HG03108 (cell line): ENCODE data around the gene HTR4.

Experiments
- ATAC-seq: cut with Tn5 transposase; IDR thresholded peaks from one replicate; pipeline ENCODE4 v1.9.1; 2021; ENCODE audit warnings: moderate library complexity; ENCODE audit not compliant: unreplicated experiment

The HTR4 gene

DNA sequence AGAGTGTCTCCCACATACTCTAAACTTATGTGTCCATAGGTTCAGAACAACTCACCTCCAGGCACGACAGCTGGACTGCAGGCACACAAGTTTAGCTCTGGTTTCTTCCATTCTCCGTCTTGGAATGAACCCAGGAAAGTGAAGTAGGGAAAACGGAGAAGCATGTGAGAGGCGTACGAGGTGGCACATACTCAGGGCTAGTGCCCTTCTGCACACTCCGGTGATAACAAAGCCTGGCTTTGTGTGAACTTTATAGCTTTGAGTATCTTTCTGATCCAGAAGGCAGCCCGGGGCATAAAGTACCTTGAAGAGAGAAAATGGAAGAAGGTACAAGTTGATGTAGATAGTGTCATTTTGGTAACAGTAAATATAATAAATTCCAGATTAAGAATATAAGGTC, 11.1 kb upstream of the HTR4 start:
- no peak for ATAC-seq

DNA sequence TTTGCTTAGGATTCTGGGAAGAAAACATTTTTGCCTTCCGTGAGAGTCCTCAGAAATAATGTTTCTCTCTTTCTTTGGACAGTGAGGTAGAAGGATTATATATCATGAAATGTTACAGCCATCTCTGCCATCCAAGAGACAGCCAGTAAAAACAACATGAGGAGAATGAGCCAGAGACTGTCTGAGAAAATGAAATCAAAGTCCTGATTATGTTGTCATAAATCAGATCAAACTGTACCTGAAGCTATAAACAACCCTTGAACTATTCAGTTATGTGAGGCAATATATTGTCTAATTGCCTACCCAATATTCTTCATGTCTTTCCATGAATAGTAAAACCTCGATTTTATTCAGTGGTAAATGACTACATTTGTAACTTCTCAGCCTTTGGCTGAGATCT, 9.2 kb upstream of the HTR4 start:
- no peak for ATAC-seq

DNA sequence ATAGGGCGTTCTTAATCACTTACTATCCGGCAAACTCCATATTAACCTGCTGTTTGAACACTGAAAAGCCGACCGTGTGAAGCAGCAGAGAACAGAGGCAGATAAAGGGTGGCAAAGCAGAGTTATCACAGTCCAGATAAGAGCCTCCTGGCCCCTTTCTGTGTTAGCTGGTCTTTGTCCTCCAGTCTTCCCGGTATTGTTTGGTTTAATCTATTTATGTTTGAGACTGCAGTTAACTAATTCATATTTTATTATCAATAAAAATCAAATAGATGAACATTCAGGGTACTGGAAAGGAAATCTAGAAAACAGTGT, 6.0 kb upstream of the HTR4 start:
- ATAC-seq: no peak

GRCh38 chr5:148659641-148660345, 5.5 kb upstream of the HTR4 start:
- ATAC-seq: no peak

DNA sequence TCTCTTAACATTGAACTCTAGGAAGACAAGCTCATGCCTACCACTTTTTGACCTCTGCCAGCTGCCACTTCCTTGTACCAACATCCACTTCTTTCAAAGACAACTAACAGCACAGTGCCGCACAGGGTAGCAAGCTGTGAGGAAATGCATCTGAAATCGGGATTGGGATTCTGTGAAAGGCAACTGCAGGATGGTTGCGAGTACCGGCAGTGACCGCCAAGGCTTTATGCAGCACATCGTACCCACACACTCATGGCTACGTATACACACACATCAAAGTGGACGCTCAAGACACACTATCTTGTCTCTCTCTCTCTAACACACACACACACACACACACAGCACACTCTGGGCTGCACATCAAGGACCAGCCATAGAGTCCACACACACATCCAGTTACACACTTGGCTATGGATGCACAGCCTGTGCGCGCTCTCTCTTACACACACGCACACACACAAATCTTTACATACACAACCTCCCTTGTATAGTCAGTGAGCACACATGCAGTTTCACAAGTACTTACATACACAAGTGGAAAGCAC, 964 bp downstream of the HTR4 start:
- no peak for ATAC-seq

GRCh38 chr5:148651528-148651927, 2.8 kb downstream of the HTR4 start:
- no peak for ATAC-seq

- ATAC-seq: no peak
Measured at GRCh38 chr5:148645527-148645926, 8.8 kb downstream of the HTR4 start.

DNA sequence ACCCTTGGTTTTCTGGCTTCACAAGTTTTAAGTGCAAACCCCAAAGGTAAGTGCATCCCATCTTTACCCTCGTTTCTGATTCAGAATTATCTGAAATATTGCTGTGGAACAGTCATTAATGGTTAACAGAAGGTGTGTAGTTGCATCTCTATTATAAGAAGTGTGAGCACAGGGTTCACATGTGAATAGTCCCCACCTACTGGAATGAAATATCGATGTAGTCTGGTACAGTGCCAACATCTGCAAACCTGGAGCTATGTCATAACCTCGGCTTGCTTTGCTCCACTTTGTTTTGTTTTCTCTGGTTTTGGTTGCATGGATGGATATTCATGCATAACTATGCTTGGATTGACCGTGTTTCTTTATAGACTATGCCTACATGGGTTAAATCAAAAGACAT, 12.6 kb downstream of the HTR4 start:
- ATAC-seq: no peak

GRCh38 chr5:148640471-148640870, 13.9 kb downstream of the HTR4 start:
- no peak for ATAC-seq

- ATAC-seq: no peak
Measured at GRCh38 chr5:148639081-148639480, 15.2 kb downstream of the HTR4 start.

- no peak for ATAC-seq
Measured at GRCh38 chr5:148636353-148636752, 18.0 kb downstream of the HTR4 start.

DNA sequence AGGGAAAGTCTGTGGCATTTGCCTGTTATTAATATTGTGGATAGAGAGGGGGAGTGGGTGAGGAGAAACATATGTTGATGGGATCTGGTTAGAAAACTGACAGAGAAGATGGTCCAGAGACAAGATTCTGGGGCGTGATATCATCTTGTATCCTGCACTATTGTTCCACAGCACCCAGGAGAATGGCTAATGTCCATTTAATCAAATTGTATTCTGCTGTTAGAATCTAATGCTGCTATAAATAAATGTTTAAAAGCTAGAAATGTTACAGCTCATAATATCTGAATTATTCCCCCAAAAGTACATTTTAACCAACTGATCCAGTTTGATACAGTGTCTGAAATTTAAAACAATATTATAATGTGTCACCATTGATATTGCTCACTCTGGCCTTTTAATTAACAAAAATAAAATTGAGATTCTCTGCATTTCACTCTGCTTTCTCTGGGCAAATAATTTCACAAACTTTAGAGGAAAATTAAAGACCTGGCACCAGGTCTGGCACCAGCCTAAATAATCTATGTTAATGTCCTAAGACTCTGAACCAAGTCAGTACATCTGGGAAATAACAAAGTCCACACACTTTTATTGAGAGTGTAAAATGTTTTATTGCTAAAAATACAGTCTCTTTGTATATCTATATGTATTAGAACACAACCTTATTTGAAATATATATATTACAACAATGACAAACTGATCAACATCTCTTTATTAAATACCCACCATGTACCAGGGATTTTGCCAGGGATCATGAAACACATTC, 18.8 kb downstream of the HTR4 start:
- no peak for ATAC-seq

DNA sequence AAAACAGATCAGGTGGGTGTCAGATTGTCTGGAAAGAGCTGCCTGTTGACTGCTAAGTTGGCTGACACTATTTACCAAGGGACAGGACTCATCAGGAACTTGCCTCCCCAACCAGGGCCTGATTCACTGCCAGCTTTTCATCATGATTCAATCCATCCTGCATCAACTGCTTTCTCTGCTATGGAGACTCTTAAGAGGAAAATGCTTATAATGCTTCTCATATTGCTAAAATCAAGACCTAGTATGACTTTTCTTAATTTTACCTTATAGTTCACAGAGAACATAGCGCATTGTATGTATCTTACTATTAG, 21.3 kb downstream of the HTR4 start:
- no peak for ATAC-seq

DNA sequence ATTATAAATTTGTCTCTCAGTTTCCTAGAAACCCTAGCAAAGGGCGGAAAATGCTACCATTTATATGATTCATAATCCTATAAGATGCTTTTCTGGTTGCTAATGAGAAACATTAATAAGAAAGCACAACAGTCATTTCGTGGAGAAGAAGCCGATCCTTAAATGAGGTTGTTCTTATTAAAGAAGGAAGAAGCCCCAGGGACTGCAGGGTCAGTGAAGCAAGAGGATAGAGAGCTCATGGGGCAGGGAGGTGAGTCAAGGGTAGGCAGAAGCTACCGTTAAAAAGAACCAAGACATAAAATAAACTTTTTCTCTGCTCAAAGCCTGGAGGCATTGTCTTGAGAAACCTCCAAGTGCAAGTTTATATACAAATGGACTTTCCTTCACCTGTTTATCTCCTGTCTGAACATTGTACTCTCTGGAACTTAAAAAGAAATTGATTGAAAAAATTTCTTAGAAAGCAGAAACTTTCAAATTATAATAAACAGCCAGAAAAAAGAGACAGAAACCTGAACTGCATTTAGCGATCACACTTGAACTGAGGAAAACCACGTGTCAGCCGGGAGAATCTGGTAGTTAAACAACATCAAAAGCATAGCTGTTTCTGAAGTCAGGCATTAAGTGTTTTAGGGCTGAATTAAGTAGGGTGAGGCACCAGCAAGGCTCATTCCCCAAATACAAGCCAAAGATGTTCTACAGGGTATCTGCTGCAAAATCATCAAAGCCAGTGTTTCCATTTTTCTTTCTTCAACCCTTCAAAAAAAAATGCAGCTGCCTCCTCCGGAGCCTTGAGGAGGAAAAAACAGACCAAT, 21.9 kb downstream of the HTR4 start:
- ATAC-seq: no peak

DNA sequence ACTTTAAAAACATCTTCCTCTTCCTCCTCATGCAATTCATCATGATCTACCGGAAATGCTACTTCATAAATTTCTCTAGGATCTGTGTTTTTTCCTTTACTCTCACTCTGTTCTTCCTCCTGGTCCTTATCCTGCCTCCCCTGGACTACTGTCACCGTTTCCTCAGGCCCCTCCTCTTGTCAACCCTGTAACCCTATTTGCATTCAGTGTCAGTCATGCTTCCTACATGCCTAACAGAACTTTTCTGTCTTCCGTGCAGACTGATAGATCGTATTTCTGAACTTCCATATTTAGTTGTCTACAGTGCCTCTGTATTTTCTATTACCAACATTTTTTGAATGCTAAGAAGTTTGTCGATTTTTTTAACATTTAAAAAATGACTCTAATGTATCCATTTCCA, 27.3 kb downstream of the HTR4 start:
- no peak for ATAC-seq

DNA sequence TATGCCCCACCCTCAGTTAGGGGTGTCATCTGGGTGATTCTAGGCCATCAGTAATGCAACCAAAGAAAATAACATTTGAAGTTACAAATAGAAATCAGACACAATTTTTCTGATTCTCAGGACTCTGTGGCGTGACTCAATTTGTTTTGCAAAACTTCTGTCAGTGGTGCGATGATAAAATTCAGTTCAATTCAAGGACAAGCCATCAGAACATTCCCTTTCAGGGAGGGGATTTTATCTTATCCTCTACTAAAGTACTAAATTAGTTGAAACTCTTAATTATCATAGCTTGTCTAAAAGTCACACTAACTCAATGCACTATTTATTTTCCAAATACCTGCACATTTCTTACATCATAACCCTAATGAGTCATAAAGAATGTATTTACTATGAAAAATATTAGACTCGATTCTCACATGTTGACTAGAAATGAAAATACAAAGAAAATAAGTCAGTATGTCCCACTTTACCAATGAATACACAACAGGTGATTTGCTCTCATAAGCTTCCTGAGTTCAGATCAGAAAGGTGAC, 28.2 kb downstream of the HTR4 start:
- no peak for ATAC-seq

DNA sequence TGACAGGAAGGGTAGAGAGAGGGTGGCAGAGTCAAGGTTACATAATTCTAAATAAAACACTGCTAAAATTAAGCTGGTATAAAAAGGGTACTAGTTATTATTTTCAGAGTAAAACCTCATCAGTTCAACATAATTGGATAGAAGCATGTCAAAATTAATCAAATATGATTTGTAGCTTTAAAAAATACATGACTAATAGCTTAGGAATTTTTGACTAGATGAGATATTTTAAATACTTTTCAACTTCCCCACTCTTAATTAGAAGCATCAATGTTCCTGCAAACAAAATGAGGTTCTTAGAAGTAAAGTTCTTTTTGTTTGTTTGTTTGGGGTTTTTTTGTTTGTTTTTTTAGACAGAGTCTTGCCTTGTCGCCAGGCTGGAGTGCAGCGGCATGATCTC, 29.1 kb downstream of the HTR4 start:
- no peak for ATAC-seq

GRCh38 chr5:148623741-148624140, 30.6 kb downstream of the HTR4 start:
- no peak for ATAC-seq

GRCh38 chr5:148623101-148623500, 31.2 kb downstream of the HTR4 start:
- no peak for ATAC-seq

DNA sequence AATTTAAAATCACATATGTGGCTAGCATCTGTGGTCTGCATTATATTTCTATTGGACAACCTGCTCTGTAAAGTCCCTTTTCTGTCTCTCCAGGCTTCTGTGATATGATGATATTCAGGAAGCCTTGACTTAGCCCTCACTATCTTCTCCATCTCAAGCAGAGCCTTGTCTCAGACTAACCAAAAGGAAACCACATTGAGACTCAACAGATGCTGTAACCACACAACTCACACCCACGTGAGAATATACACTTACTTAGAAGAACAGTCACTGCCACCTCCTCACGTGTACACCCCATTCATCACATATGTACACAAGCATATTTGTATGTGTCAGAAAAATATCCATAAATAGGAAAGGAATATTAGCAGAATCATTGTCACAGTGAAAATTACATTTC, 33.6 kb downstream of the HTR4 start:
- no peak for ATAC-seq

DNA sequence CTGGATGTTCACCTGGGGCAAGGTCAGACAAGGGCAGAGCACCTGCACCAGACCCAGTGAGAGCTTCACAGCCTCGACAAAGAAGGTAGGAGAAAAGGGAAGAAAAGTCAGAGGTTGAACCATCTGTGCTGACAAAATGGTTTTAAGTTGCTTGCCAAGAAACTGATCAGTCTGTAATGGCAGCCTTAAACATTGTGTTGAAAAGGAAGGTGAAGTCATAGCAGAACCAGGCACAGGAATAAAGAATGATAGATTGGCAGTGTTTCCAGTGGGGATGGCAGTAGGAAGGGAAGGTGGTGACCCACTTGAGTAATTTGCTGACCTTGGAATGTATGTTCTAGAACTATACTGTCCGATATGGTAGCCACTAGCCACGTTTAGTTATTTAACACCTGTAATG, 34.2 kb downstream of the HTR4 start:
- no peak for ATAC-seq

DNA sequence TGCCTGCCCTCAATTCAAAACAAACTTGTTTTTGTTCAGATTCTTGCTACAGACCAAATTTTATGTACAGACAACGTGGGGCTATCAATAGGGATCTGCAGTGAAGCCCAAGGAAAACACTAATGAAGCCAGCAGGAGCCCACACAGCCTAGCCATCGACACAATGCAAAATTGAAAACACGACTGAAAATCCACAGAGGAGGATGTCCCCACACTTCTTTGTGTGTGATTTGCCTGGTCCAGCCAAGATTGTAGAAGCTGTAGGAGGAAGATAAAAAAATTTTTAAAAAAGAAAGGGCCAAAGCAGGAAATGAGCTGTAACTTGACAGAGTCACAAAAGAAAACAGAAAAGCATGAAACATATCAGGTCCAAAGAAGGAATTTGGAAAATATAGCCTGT, 34.8 kb downstream of the HTR4 start:
- ATAC-seq: no peak
